ENCODE measurements around the gene HPCA. TPM values are rescaled to one million over a fixed set of nuclear protein-coding genes. Genes with fewer than 3 reads are reported as not detected.

Gene HPCA
- total RNA-seq, 2 donors from 2014 or later, result not detected

- intact Hi-C loops (cut with DNase I), result no loop called here
- no peak for DNase-seq
- Histone ChIP-seq H3K27ac (no peak overlapping the region), H3K36me3 (replicated peaks in 1 of 2; ENCODE audit: insufficient read depth in 1 of 2, low read depth in 2 of 2) (no peaks in the 10 kb centered on the region), H3K4me3 (no peak overlapping the region), H3K27me3 (no peaks in the 10 kb centered on the region), H3K4me1 (peaks cover 28% of the 10 kb centered on the region), H3K9me3 (no peaks in the 10 kb centered on the region)
- ATAC-seq, result no peak
- 84 to 87% methylated on average over 11 of the region's 11 CpGs for WGBS, 2 donors
- TF ChIP-seq POLR2A (IDR thresholded peaks at IDR 0.05) (no peak), CTCF (IDR thresholded peaks at IDR 0.05) (no peak)
Measured at GRCh38 chr1:32897082-32898049, 11.1 kb downstream of the HPCA start.

GRCh38 chr1:32898056-32898455 is 11.8 kb downstream of the HPCA start:
- intact Hi-C loops (cut with DNase I), result no loop called here
- no peak overlapping the region for H3K27ac ChIP-seq
- no peak for DNase-seq
- peaks cover 23% of the 10 kb centered on the region for H3K4me1 ChIP-seq
- no peak for ATAC-seq
- no peaks in the 10 kb centered on the region for H3K27me3 ChIP-seq
- no peak for TF ChIP-seq POLR2A (IDR thresholded peaks at IDR 0.05)
- no peaks in the 10 kb centered on the region for H3K36me3 ChIP-seq (replicated peaks in 1 of 2; ENCODE audit: insufficient read depth in 1 of 2, low read depth in 2 of 2)
- H3K4me3 ChIP-seq, result no peak overlapping the region
- no peaks in the 10 kb centered on the region for H3K9me3 ChIP-seq
- WGBS, 2 donors, result 93 to 100% methylated on average over 7 to 9 of the region's 9 CpGs

GRCh38 chr1:32898958-32899357 is 12.7 kb downstream of the HPCA start:
- no peak for DNase-seq
- H3K9me3 ChIP-seq, result no peaks in the 10 kb centered on the region

GRCh38 chr1:32899586-32900296 is 13.4 kb downstream of the HPCA start:
- 70 to 76% methylated on average over 7 of the region's 7 CpGs for WGBS, 2 donors
- Histone ChIP-seq H3K9me3 (no peaks in the 10 kb centered on the region), H3K27ac (no peak overlapping the region), H3K4me3 (no peak overlapping the region), H3K27me3 (no peaks in the 10 kb centered on the region), H3K4me1 (peaks cover 26% of the 10 kb centered on the region), H3K36me3 (replicated peaks in 1 of 2; ENCODE audit: insufficient read depth in 1 of 2, low read depth in 2 of 2) (no peaks in the 10 kb centered on the region)
- DNase-seq (peak in 2 of 4 donors; percentile 31 to 42), ATAC-seq (no peak)
- intact Hi-C loops (cut with DNase I), result no loop called here
- no peak for TF ChIP-seq CTCF (IDR thresholded peaks at IDR 0.05)
- TF ChIP-seq POLR2A (IDR thresholded peaks at IDR 0.05), result no peak

More at GRCh38 chr1:32898958-32899357, 12.7 kb downstream of the HPCA start:
- no peak for ATAC-seq
- intact Hi-C loops (cut with DNase I), result no loop called here
- 88 to 100% methylated on average over 3 of the region's 3 CpGs for WGBS, 2 donors
- peaks cover 18% of the 10 kb centered on the region for H3K4me1 ChIP-seq
- H3K36me3 ChIP-seq (replicated peaks in 1 of 2; ENCODE audit: insufficient read depth in 1 of 2, low read depth in 2 of 2), result no peaks in the 10 kb centered on the region
- H3K27me3 ChIP-seq, result no peaks in the 10 kb centered on the region
- H3K27ac ChIP-seq, result no peak overlapping the region
- TF ChIP-seq POLR2A (IDR thresholded peaks at IDR 0.05), result no peak
- no peak overlapping the region for H3K4me3 ChIP-seq

- intact Hi-C loops (cut with DNase I), result no loop called here
- no peaks in the 10 kb centered on the region for H3K27me3 ChIP-seq
- peaks cover 33% of the 10 kb centered on the region for H3K4me1 ChIP-seq
- peak overlapping the region in 1 of 4 donors; percentile 61 for H3K27ac ChIP-seq
- WGBS, 2 donors, result 33 to 34% methylated on average over 14 to 22 of the region's 22 CpGs
- DNase-seq (peak in 1 of 4 donors; percentile 30), ATAC-seq (no peak)
- TF ChIP-seq CTCF (IDR thresholded peaks at IDR 0.05) (no peak), POLR2A (IDR thresholded peaks at IDR 0.05) (no peak)
- H3K36me3 ChIP-seq (replicated peaks in 1 of 2; ENCODE audit: insufficient read depth in 1 of 2, low read depth in 2 of 2), result no peaks in the 10 kb centered on the region
- H3K4me3 ChIP-seq, result peak overlapping the region; percentile 21 to 28
- H3K9me3 ChIP-seq, result no peaks in the 10 kb centered on the region
Measured at GRCh38 chr1:32900371-32900955, 14.2 kb downstream of the HPCA start.
